Stimulated activated CD4-positive, alpha-beta T cell treated with anti-CD3 and anti-CD28 coated beads, TNF-alpha, amount 100 ng/mL, for 48 hours (primary cell): ENCODE results near the gene CA4.
"Not testable (repeated sequence)": the region's sequence is repeated elsewhere in the genome, so short reads cannot be mapped to it uniquely, and the experiment has no call there.

Experiments
- DNase-seq, 3 donors: peaks; one replicate each; pipeline ENCODE4 v3.0.0-alpha.2; 2020; ENCODE audit warnings: low read depth in 3 of 3

The CA4 gene

DNA sequence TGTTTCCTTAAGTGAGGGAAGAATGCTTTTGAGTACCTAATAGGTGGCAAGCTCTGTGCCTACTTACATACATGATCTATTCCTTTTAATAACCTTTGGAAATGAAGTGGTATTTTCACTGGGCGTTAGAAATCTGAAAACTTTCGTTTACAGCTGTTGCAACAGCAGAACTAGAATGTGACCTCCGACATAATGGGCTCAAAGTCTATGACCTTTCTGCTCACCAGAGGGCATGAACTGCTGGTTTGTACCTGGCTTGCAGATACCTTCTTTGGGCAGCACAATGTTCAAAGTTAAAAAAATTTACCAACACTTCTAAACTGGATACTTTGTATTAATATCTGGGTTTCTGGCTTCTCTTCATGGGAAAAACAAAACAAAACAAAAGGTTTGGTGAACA, 24.3 kb downstream of the CA4 start:
- DNase-seq: no peak

GRCh38 chr17:60174767-60175166, 25.0 kb downstream of the CA4 start:
- DNase-seq: not testable (repeated sequence)

DNA sequence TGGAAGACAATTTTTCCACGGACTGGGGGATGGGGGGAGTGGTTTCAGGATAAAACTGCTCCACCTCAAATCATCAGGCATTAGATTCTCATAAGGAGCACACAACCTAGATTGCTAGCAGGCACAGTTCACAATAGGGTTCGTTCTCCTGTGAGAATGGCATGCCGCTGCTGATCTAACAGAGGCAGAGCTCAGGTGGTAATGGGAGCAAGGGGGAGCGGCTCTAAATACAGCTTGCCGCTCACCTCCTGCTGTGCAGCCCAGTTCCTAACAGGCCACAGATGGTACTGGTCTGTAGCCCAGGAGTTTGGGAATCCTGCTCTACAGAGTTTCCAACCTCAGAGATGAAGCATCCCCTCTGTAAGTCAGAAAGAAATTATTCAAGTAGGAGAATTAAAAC, 27.0 kb downstream of the CA4 start:
- not testable (repeated sequence) for DNase-seq

- not testable (repeated sequence) for DNase-seq
Measured at GRCh38 chr17:60178180-60178579, 28.4 kb downstream of the CA4 start.

- DNase-seq: not testable (repeated sequence)
Measured at GRCh38 chr17:60180380-60180779, 30.6 kb downstream of the CA4 start.

GRCh38 chr17:60186372-60186771, 36.6 kb downstream of the CA4 start:
- not testable (repeated sequence) for DNase-seq

DNA sequence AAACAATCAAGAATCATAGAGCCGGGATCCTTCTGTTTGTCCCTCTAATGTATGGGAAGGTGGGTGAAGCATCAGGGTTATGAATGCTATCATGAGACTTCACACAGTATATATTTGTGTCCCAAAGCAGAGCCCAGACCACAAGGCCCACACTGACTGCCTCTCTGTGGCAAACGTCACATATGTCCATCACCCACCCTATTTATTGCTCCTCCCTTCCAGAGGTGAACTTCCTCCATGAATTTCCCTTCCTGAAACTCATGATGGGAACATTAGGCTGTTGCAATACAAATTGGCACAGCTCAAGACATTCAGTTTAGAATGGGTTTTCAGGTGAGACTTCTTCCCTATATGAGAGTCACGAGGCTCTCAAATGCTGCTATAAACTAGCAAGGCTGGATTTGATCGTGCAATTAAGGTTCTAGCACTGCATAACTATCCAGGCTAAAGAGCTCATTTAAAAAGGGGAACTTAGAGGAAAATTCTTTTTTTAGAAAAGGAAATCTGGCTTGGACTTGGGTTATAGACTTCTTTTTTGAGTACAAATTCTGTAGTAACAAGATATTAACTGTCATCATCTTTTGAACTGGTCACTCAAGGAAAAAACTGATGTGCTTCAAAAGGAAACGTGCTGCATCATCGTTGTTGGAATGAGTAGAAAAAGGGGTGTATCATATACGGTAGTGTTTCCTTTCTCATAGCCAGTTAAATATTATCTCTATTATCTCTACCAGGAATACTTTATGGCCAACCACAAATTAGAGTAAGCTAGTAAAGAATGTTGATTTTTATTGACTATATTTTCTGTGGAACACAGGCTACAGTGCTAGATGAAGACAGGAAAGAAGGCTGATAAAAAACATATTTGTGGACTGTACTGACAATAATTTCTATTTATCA, 37.3 kb downstream of the CA4 start:
- DNase-seq: not testable (repeated sequence)

- DNase-seq: no peak
Measured at GRCh38 chr17:60188759-60189158, 39.0 kb downstream of the CA4 start.

- not testable (repeated sequence) for DNase-seq
Measured at GRCh38 chr17:60190032-60190431, 40.3 kb downstream of the CA4 start.

GRCh38 chr17:60193032-60193431, 43.3 kb downstream of the CA4 start:
- not testable (repeated sequence) for DNase-seq

GRCh38 chr17:60193482-60193881, 43.7 kb downstream of the CA4 start:
- DNase-seq: no peak

DNA sequence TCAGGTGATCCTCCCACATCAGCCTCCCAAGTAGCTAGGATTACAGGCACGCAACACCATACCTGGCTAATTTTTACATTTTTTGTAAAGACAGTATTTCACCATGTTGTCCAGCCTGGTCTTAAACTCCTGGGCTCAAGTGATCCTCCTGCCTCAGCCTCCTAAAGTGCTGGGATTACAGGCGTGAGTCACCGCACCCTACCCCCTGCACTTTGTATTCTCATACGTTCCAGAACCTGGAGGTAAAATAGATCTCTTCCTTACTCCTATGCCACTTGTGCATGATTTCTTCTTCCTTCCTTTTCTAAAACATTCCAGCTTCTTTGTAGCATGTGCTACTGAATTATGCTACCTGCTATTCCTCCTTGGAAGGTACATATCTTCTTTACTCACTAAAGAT, 44.4 kb downstream of the CA4 start:
- not testable (repeated sequence) for DNase-seq

GRCh38 chr17:60198630-60199029, 48.9 kb downstream of the CA4 start:
- not testable (repeated sequence) for DNase-seq

- DNase-seq: not testable (repeated sequence)
Measured at GRCh38 chr17:60205782-60206181, 56.0 kb downstream of the CA4 start.

DNA sequence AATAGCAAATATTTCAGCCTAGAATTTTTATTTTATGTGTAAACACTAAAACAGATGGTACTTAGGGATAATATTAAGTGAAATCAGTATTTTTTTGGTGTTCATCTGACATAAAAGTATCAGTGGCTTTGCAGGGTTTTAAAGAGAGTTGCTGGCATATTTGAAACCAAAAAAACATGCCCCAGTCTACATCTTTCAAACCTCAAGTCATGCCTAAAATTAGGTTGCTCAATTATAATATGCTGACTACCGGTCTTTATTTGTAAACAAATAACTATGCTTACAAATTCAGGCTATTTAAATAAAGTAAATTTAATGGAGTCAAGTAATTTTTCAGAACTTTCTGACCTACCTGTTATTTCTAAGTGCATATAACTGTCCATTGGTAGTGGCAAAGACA, 58.5 kb downstream of the CA4 start:
- not testable (repeated sequence) for DNase-seq
